Heart left ventricle (tissue), 13 donors: ENCODE data around the gene LONP1.

Experiments
- POLR2A ChIP-seq, 2 donors: fragments of 450-650 bp; IDR thresholded peaks; one replicate each; pipeline ENCODE4 v1.6.1; 2017; ENCODE audit warnings: antibody characterized with exemption in 2 of 2, mild to moderate bottlenecking in 2 of 2, moderate library complexity in 2 of 2
- TF ChIP-seq, protein P1 (sequence below), 12 donors: fragments of 200-600 bp; sonication (generic) in 4 of 12; IDR thresholded peaks; one replicate each; pipeline versions ENCODE4 v1.5.0 to v1.8.0; 2018 to 2022; ENCODE audit warnings: antibody characterized with exemption in 12 of 12, mild to moderate bottlenecking in 5 of 12
- donor health status: ischemic (EF 13 %, LVEDD 7.1; RV severe dilation, severe dysfunction).
- donor health status: DM: no; HTN: yes; CAD: no.
- donor health status: DM: no; HTN: no; CAD: no.
- donor health status: ischemic (EF 25% LVEDD 6.9; RV normal size, moderate dysfunction).
- donor health status: ischemic (EF 25% LVEDD 5.7; RV mildly dilated, moderate dysfunction).
- donor health status: ischemic (EF 35%, LVEDD 5.7; RV mildly dilated, moderate dysfunction).
- donor health status: nonischemic (EF 11% LVEDD 7.7; RV severe dilation, severe dysfunction).
- donor health status: DM: yes; HTN: yes; CAD: no.
- donor health status: PGD.
- donor health status: ischemic (EF 29% LVEDD 5.4; RV normal size, mild dysfunction).
- donor health status: nonischemic (EF 23%, LVEDD 6.1; RV moderate dilation, normal function).

GRCh38 chr19:5711713-5712161 is 8.2 kb downstream of the LONP1 start:
- TF ChIP-seq, protein P1, sequence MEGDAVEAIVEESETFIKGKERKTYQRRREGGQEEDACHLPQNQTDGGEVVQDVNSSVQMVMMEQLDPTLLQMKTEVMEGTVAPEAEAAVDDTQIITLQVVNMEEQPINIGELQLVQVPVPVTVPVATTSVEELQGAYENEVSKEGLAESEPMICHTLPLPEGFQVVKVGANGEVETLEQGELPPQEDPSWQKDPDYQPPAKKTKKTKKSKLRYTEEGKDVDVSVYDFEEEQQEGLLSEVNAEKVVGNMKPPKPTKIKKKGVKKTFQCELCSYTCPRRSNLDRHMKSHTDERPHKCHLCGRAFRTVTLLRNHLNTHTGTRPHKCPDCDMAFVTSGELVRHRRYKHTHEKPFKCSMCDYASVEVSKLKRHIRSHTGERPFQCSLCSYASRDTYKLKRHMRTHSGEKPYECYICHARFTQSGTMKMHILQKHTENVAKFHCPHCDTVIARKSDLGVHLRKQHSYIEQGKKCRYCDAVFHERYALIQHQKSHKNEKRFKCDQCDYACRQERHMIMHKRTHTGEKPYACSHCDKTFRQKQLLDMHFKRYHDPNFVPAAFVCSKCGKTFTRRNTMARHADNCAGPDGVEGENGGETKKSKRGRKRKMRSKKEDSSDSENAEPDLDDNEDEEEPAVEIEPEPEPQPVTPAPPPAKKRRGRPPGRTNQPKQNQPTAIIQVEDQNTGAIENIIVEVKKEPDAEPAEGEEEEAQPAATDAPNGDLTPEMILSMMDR (IDR thresholded peaks at IDR 0.05): no peak
- no peak for TF ChIP-seq POLR2A (IDR thresholded peaks at IDR 0.05)
